KMS-11 (cell line): Measurements from ENCODE around the gene CTNNA3.

Source experiments
- H2AFZ ChIP-seq: fragments of 200-600 bp; sonication (generic); 2 replicates; pipeline ENCODE4 v1.6.1; 2016; ENCODE audit warnings: antibody characterized with exemption, mixed run types, low read depth
- H3K27ac ChIP-seq: fragments of 200-600 bp; sonication (generic); 2 replicates; pipeline ENCODE4 v1.6.1; 2016; ENCODE audit warnings: mild to moderate bottlenecking, mixed run types
- H3K27me3 ChIP-seq: fragments of 200-600 bp; sonication (generic); 2 replicates; pipeline ENCODE4 v1.6.1; 2017; ENCODE audit warnings: mild to moderate bottlenecking, low read depth, mixed run types, moderate library complexity; ENCODE audit not compliant: insufficient read depth
- H3K36me3 ChIP-seq: fragments of 200-600 bp; sonication (generic); 2 replicates; pipeline ENCODE4 v1.6.1; 2017; ENCODE audit warnings: mild to moderate bottlenecking, mixed run types; ENCODE audit not compliant: insufficient read depth
- H3K4me1 ChIP-seq: fragments of 200-600 bp; sonication (generic); 2 replicates; pipeline ENCODE4 v1.6.1; 2016; ENCODE audit warnings: mild to moderate bottlenecking, low read depth, mixed run types; ENCODE audit not compliant: poor library complexity, severe bottlenecking
- H3K4me2 ChIP-seq: fragments of 200-600 bp; sonication (generic); 2 replicates; pipeline ENCODE4 v1.7.0; 2016; ENCODE audit warnings: mild to moderate bottlenecking, mixed run types
- H3K4me3 ChIP-seq: fragments of 200-600 bp; sonication (generic); IDR thresholded peaks from 2 replicates; pipeline ENCODE4 v1.6.1; 2017; ENCODE audit warnings: low read depth, low read length, mixed read lengths; ENCODE audit not compliant: insufficient read depth
- H3K79me2 ChIP-seq: fragments of 200-600 bp; sonication (generic); 2 replicates; pipeline ENCODE4 v1.6.1; 2016; ENCODE audit warnings: low read depth, mixed run types; ENCODE audit not compliant: insufficient read depth
- H3K9ac ChIP-seq: fragments of 200-600 bp; sonication (generic); 2 replicates; pipeline ENCODE4 v1.6.1; 2016; ENCODE audit warnings: mild to moderate bottlenecking, mixed run types
- H4K20me1 ChIP-seq: fragments of 200-600 bp; sonication (generic); 2 replicates; pipeline ENCODE4 v1.6.1; 2016; ENCODE audit warnings: mild to moderate bottlenecking, mixed run types; ENCODE audit not compliant: insufficient read depth
- CTCF ChIP-seq: fragments of 200-600 bp; sonication (generic); conservative IDR thresholded peaks from 2 replicates; pipeline ENCODE4 v1.6.1; 2017; ENCODE audit warnings: low read depth, mild to moderate bottlenecking, antibody characterized with exemption, low read length, moderate library complexity, mixed read lengths

CTNNA3 gene

GRCh38 chr10:67261300-67261797 lies 434.6 kb downstream of the CTNNA3 start:
- Histone ChIP-seq H3K27ac (no peak overlapping the region), H2AFZ (no peak overlapping the region), H3K4me3 (no peak overlapping the region), H3K9ac (no peak overlapping the region), H3K4me1 (no peaks in the 10 kb centered on the region), H3K4me2 (no peak overlapping the region), H3K79me2 (no peaks in the 10 kb centered on the region), H3K27me3 (no peaks in the 10 kb centered on the region), H3K36me3 (no peaks in the 10 kb centered on the region), H4K20me1 (no peaks in the 10 kb centered on the region)
- no peak for TF ChIP-seq CTCF

GRCh38 chr10:67259319-67259929 lies 436.6 kb downstream of the CTNNA3 start:
- no peak overlapping the region for H2AFZ ChIP-seq
- no peak overlapping the region for H3K9ac ChIP-seq
- no peaks in the 10 kb centered on the region for H3K79me2 ChIP-seq
- H3K4me2 ChIP-seq: no peak overlapping the region
- H3K4me1 ChIP-seq: no peaks in the 10 kb centered on the region
- no peaks in the 10 kb centered on the region for H3K27me3 ChIP-seq
- TF ChIP-seq CTCF: no peak
- H3K4me3 ChIP-seq: no peak overlapping the region
- no peaks in the 10 kb centered on the region for H4K20me1 ChIP-seq
- H3K36me3 ChIP-seq: no peaks in the 10 kb centered on the region
- H3K27ac ChIP-seq: no peak overlapping the region

GRCh38 chr10:67257427-67258144 lies 438.4 kb downstream of the CTNNA3 start:
- H3K27ac ChIP-seq: no peak overlapping the region

GRCh38 chr10:67257018-67257417 lies 439.0 kb downstream of the CTNNA3 start:
- TF ChIP-seq CTCF: no peak
- H3K27ac ChIP-seq: no peak overlapping the region
- no peaks in the 10 kb centered on the region for H3K4me1 ChIP-seq
- H2AFZ ChIP-seq: no peak overlapping the region
- H3K9ac ChIP-seq: no peak overlapping the region
- no peak overlapping the region for H3K4me3 ChIP-seq
- no peaks in the 10 kb centered on the region for H3K27me3 ChIP-seq
- no peak overlapping the region for H3K4me2 ChIP-seq
- H3K36me3 ChIP-seq: no peaks in the 10 kb centered on the region
- H3K79me2 ChIP-seq: no peaks in the 10 kb centered on the region
- no peaks in the 10 kb centered on the region for H4K20me1 ChIP-seq

More at GRCh38 chr10:67257427-67258144, 438.4 kb downstream of the CTNNA3 start:
- Histone ChIP-seq H2AFZ (no peak overlapping the region), H3K79me2 (no peaks in the 10 kb centered on the region), H3K4me2 (no peak overlapping the region), H3K27me3 (no peaks in the 10 kb centered on the region), H3K9ac (no peak overlapping the region), H3K4me1 (no peaks in the 10 kb centered on the region), H3K36me3 (no peaks in the 10 kb centered on the region), H3K4me3 (no peak overlapping the region), H4K20me1 (no peaks in the 10 kb centered on the region)
- TF ChIP-seq CTCF: no peak
